SK-N-SH treated with all-trans-retinoic acid at 6 μM for 48 hours (cell line): ENCODE measurements around the gene DMBT1.

ENCODE experiments used
- BACH2 ChIP-seq: fragments of 250-450 bp; sonication (Bioruptor Pico); IDR thresholded peaks from 2 replicates; pipeline ENCODE4 v1.9.0; 2021; ENCODE audit warnings: mild to moderate bottlenecking, borderline replicate concordance
- ISL1 ChIP-seq: fragments of 250-450 bp; sonication (Bioruptor Pico); IDR thresholded peaks from 2 replicates; pipeline ENCODE4 v2.1.2; 2022; ENCODE audit warnings: mild to moderate bottlenecking, moderate library complexity
- PATZ1 ChIP-seq: fragments of 250-450 bp; sonication (Bioruptor Pico); IDR thresholded peaks from 2 replicates; pipeline ENCODE4 v1.8.0; 2020; ENCODE audit warnings: mild to moderate bottlenecking, moderate library complexity, borderline replicate concordance
- TCF4 ChIP-seq: fragments of 250-450 bp; sonication (Bioruptor Pico); IDR thresholded peaks from 2 replicates; pipeline ENCODE4 v1.8.0; 2021; ENCODE audit warnings: mild to moderate bottlenecking, moderate library complexity, borderline replicate concordance
- ZFP3 ChIP-seq: fragments of 250-450 bp; sonication (Bioruptor Pico); IDR thresholded peaks from 2 replicates; pipeline ENCODE4 v1.5.0; 2020; ENCODE audit warnings: mild to moderate bottlenecking, moderate library complexity
- ZFP30 ChIP-seq: fragments of 450-650 bp; formaldehyde crosslinking; IDR thresholded peaks from 2 replicates; pipeline ENCODE4 v1.5.0; 2022; ENCODE audit warnings: mild to moderate bottlenecking, moderate library complexity
- ZNF565 ChIP-seq: fragments of 450-650 bp; formaldehyde crosslinking; conservative IDR thresholded peaks from 2 replicates; pipeline ENCODE4 v1.5.0; 2020; ENCODE audit warnings: low read depth, mild to moderate bottlenecking, moderate library complexity
- ZNF70 ChIP-seq: fragments of 450-650 bp; formaldehyde crosslinking; IDR thresholded peaks from 2 replicates; pipeline ENCODE4 v1.5.0; 2020; ENCODE audit warnings: mild to moderate bottlenecking, moderate library complexity

GRCh38 chr10:122692744-122693143 is 132.2 kb downstream of the DMBT1 start:
- no peak for TF ChIP-seq ZNF70 (CRISPR knock-in tag)
- TF ChIP-seq ZNF565 (CRISPR knock-in tag): no peak
- no peak for TF ChIP-seq BACH2 (CRISPR knock-in tag)
- TF ChIP-seq PATZ1 (CRISPR knock-in tag): no peak
- no peak for TF ChIP-seq TCF4 (CRISPR knock-in tag)
- no peak for TF ChIP-seq ISL1 (CRISPR knock-in tag)
- TF ChIP-seq ZFP3 (CRISPR knock-in tag): no peak
- TF ChIP-seq ZFP30 (CRISPR knock-in tag): no peak
